ENCODE measurements around the gene KCNQ5. TPM values are rescaled to one million over a fixed set of nuclear protein-coding genes. Genes with fewer than 3 reads are reported as not detected.

The KCNQ5 gene
- total and polyA plus RNA-seq, 2 of the 8 experiments (the other 6 are each of a cell fraction or from before 2014, with no cell fraction given): 0.83 to 1.2 TPM

GRCh38 chr6:72861935-72862432 is 240.1 kb downstream of the KCNQ5 start (continued):
- no peak for TF ChIP-seq CTCF (IDR thresholded peaks at IDR 0.05; ENCODE audit: control extremely low read depth in 1 of 3, insufficient read depth in 1 of 3, low read depth in 1 of 3, low read length in 3 of 3)
- no peak for TF ChIP-seq CEBPB (IDR thresholded peaks at IDR 0.05; ENCODE audit: low read depth, low read length)
- TF ChIP-seq RNF2 (IDR thresholded peaks at IDR 0.05; ENCODE audit: borderline replicate concordance, low read depth, low read length, missing control alignments, poor library complexity, severe bottlenecking): no peak
- no peak for TF ChIP-seq RBBP5 (IDR thresholded peaks at IDR 0.05; ENCODE audit: borderline replicate concordance, low read depth, low read length)
- TF ChIP-seq YY1 (IDR thresholded peaks at IDR 0.05; ENCODE audit: low read depth, low read length): no peak
- no peak for TF ChIP-seq EGR1 (IDR thresholded peaks at IDR 0.05; ENCODE audit: borderline replicate concordance, low read depth, low read length)
- no peak for TF ChIP-seq BCL11A (IDR thresholded peaks at IDR 0.05; ENCODE audit: low read depth in 2 of 2, low read length in 2 of 2)

Measured in H1 (cell line).